Mesodermal cell (in vitro differentiated cells): Measurements from ENCODE around the gene NT5DC4.
"Not testable (repeated sequence)": the region's sequence is repeated elsewhere in the genome, so short reads cannot be mapped to it uniquely, and the experiment has no call there.

Experiments
- H3K27ac ChIP-seq: 2 replicates; pipeline ENCODE4 v1.7.0; 2013; ENCODE audit warnings: mild to moderate bottlenecking, low read depth, low read length, moderate library complexity; ENCODE audit not compliant: severe bottlenecking
- H3K36me3 ChIP-seq: 2 replicates; pipeline ENCODE4 v1.7.1; 2013; ENCODE audit warnings: mild to moderate bottlenecking, low read length, moderate library complexity; ENCODE audit not compliant: control insufficient read depth, insufficient read depth
- H3K4me1 ChIP-seq: one replicate; pipeline ENCODE4 v1.7.1; 2013; ENCODE audit warnings: mild to moderate bottlenecking, low read length; ENCODE audit not compliant: insufficient read depth, control insufficient read depth, poor library complexity, severe bottlenecking
- H3K4me3 ChIP-seq: 2 replicates; pipeline ENCODE4 v1.7.0; 2013; ENCODE audit warnings: low read length, control low read depth, mild to moderate bottlenecking; ENCODE audit not compliant: insufficient read depth, poor library complexity, severe bottlenecking; ENCODE audit errors: extremely low read depth
- H3K9me3 ChIP-seq: 2 replicates; pipeline ENCODE4 v1.7.1; 2013; ENCODE audit warnings: mild to moderate bottlenecking, low read length, moderate library complexity; ENCODE audit not compliant: control insufficient read depth
- WGBS, 2 experiments: methylation state at CpG; one replicate each; pipeline ENCODE4 v1.1.5; 2013; ENCODE audit warnings: missing lambda C conversion rate in 2 of 2; ENCODE audit not compliant: insufficient coverage in 2 of 2; 5-methylcytosine and 5-hydroxymethylcytosine counted together

Gene NT5DC4

GRCh38 chr2:112712903-112713584 lies 7.8 kb upstream of the NT5DC4 start:
- WGBS, 2 experiments = 84 to 90% methylated on average over 12 to 16 of the region's 17 CpGs
- Histone ChIP-seq H3K9me3 (no peaks in the 10 kb centered on the region), H3K4me3 (no peak overlapping the region), H3K4me1 (peaks cover 12% of the 10 kb centered on the region), H3K27ac (no peak overlapping the region), H3K36me3 (no peaks in the 10 kb centered on the region)

- WGBS, 2 experiments = 87 to 97% methylated on average over 7 of the region's 7 CpGs
- peaks cover 12% of the 10 kb centered on the region for H3K4me1 ChIP-seq
- no peaks in the 10 kb centered on the region for H3K36me3 ChIP-seq
- no peaks in the 10 kb centered on the region for H3K9me3 ChIP-seq
- no peak overlapping the region for H3K27ac ChIP-seq
- no peak overlapping the region for H3K4me3 ChIP-seq
Observed at GRCh38 chr2:112713585-112713925, 7.3 kb upstream of the NT5DC4 start.

DNA sequence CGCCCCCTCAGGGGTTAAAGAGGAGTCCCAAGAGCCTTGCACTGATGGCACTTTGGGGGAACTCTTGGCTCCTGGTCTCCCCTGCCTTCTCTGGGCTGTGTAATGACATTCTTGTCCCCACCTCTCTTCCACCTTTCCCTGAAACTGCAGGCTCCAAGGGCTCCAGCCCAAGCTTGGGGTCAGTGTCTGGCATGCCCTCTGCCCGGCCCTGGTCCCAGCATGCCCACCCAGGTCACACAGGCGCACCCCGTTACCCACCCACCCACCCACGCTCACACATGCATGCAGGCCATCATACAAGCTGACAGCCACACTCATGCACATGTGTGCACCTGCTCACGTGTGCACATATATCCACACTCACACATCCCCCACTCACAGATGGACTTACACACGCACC lies 6.9 kb upstream of the NT5DC4 start:
- Histone ChIP-seq H3K9me3 (no peaks in the 10 kb centered on the region), H3K4me1 (peaks cover 12% of the 10 kb centered on the region), H3K27ac (no peak overlapping the region), H3K36me3 (no peaks in the 10 kb centered on the region), H3K4me3 (no peak overlapping the region)
- 88 to 100% methylated on average over 1 to 2 of the region's 7 CpGs for WGBS, 2 experiments

- no peak overlapping the region for H3K4me3 ChIP-seq
- H3K36me3 ChIP-seq = no peaks in the 10 kb centered on the region
Observed at GRCh38 chr2:112714331-112714730, 6.5 kb upstream of the NT5DC4 start.

GRCh38 chr2:112714836-112715631 lies 5.8 kb upstream of the NT5DC4 start:
- WGBS, 2 experiments = 94 to 98% methylated on average over 4 of the region's 7 CpGs

More at GRCh38 chr2:112714331-112714730, 6.5 kb upstream of the NT5DC4 start:
- 92 to 94% methylated on average over 4 of the region's 4 CpGs for WGBS, 2 experiments
- H3K27ac ChIP-seq = no peak overlapping the region
- H3K4me1 ChIP-seq = peaks cover 12% of the 10 kb centered on the region
- no peaks in the 10 kb centered on the region for H3K9me3 ChIP-seq

DNA sequence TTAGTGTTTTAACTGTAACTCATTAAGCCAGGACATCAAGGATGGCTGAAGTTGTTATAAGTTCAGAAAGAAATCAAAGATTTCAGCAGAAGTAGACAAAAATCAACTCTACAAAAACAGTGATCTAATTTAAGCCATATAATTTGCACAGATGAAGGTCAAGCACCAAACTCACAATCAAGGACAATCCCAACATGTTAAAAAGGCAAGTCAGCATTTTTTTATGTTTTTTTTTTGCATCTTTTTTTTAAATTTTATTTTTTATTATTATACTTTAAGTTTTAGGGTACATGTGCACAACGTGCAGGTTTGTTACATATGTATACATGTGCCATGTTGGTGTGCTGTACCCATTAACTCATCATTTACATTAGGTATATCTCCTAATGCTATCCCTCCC lies 4.7 kb upstream of the NT5DC4 start:
- peaks cover 12% of the 10 kb centered on the region for H3K4me1 ChIP-seq
- H3K4me3 ChIP-seq, H3K27ac ChIP-seq, H3K9me3 ChIP-seq, H3K36me3 ChIP-seq: not testable (repeated sequence)
- no CpG with 5 or more reads among the region's 1 CpG for WGBS, 2 experiments

More at GRCh38 chr2:112714836-112715631, 5.8 kb upstream of the NT5DC4 start:
- Histone ChIP-seq H3K36me3 (no peaks in the 10 kb centered on the region), H3K4me3 (no peak overlapping the region), H3K27ac (no peak overlapping the region), H3K4me1 (peaks cover 12% of the 10 kb centered on the region), H3K9me3 (no peaks in the 10 kb centered on the region)

DNA sequence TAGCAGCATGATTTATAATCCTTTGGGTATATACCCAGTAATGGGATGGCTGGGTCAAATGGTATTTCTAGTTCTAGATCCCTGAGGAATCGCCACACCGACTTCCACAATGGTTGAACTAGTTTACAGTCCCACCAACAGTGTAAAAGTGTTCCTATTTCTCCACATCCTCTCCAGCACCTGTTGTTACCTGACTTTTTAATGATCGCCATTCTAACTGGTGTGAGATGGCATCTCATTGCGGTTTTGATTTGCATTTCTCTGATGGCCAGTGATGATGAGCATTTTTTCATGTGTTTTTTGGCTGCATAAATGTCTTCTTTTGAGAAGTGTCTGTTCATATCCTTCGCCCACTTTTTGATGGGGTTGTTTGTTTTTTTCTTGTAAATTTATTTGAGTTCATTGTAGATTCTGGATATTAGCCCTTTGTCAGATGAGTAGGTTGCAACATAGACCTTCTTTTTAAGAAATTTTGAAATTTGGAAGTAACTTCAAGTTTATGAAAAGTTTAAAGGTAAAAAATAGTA lies 3.9 kb upstream of the NT5DC4 start:
- H3K27ac ChIP-seq, H3K4me3 ChIP-seq, H3K36me3 ChIP-seq, H3K9me3 ChIP-seq: not testable (repeated sequence)
- H3K4me1 ChIP-seq = peaks cover 12% of the 10 kb centered on the region
- WGBS, 2 experiments = no CpG with 5 or more reads among the region's 5 CpGs

- no peaks in the 10 kb centered on the region for H3K36me3 ChIP-seq
- H3K4me3 ChIP-seq = no peak overlapping the region
- no peaks in the 10 kb centered on the region for H3K4me1 ChIP-seq
- H3K9me3 ChIP-seq = no peaks in the 10 kb centered on the region
- WGBS, 2 experiments = 92 to 93% methylated on average over 10 to 11 of the region's 12 CpGs
- no peak overlapping the region for H3K27ac ChIP-seq
Observed at GRCh38 chr2:112718863-112719370, 1.9 kb upstream of the NT5DC4 start.

- Histone ChIP-seq H3K27ac (no peak overlapping the region), H3K4me1 (peaks cover 4% of the 10 kb centered on the region), H3K36me3 (no peaks in the 10 kb centered on the region), H3K4me3 (no peak overlapping the region), H3K9me3 (no peaks in the 10 kb centered on the region)
- 88 to 89% methylated on average over 13 to 20 of the region's 23 CpGs for WGBS, 2 experiments
Observed at GRCh38 chr2:112721819-112722522, 1.2 kb downstream of the NT5DC4 start.

GRCh38 chr2:112722816-112723546 lies 2.2 kb downstream of the NT5DC4 start:
- WGBS, 2 experiments = 94 to 100% methylated on average over 7 to 9 of the region's 9 CpGs
- Histone ChIP-seq H3K36me3 (no peaks in the 10 kb centered on the region), H3K4me3 (no peak overlapping the region), H3K27ac (no peak overlapping the region), H3K4me1 (peaks cover 4% of the 10 kb centered on the region), H3K9me3 (no peaks in the 10 kb centered on the region)
